SK-N-MC (cell line): ENCODE results near the gene NUBP2.

Experiments used
- EZH2 ChIP-seq: fragments of 200-600 bp; sonication (generic); IDR thresholded peaks from one replicate; pipeline ENCODE4 v1.6.1; 2017; ENCODE audit warnings: antibody characterized with exemption
- FOXP2 ChIP-seq: optimal IDR thresholded peaks from 2 replicates; pipeline ENCODE3; 2011; ENCODE audit warnings: mild to moderate bottlenecking, moderate library complexity; ENCODE audit not compliant: insufficient read depth; ENCODE audit errors: extremely low read length, control extremely low read depth
- POLR2AphosphoS5 ChIP-seq: IDR thresholded peaks from 2 replicates; pipeline ENCODE4 v1.6.1; 2012; ENCODE audit warnings: mild to moderate bottlenecking, low read depth, low read length, borderline replicate concordance

- no peak for TF ChIP-seq POLR2AphosphoS5
- TF ChIP-seq EZH2 = no peak
- TF ChIP-seq FOXP2 = no peak
Observed at GRCh38 chr16:1745900-1746692, 36.7 kb upstream of the NUBP2 start.
